Activated T-cell treated with anti-CD3 and anti-CD28 coated beads, Interleukin-2, amount 50 U/mL, for 72 hours (primary cell): ENCODE measurements around the gene FBXL5. TPM values are rescaled to one million over a fixed set of nuclear protein-coding genes. Genes with fewer than 3 reads are reported as not detected.

ENCODE experiments used
- ATAC-seq, 2 donors: fragments of 150-1000 bp; cut with Tn5 transposase; replicated peaks in 1 of 2; 2 replicates each; pipeline ENCODE4 v1.10.0; 2021; ENCODE audit warnings: moderate library complexity in 2 of 2, mild to moderate bottlenecking in 1 of 2
- DNase-seq, 2 donors: peaks; one replicate each; pipeline ENCODE4 v3.0.0; 2021 to 2022; ENCODE audit warnings: mixed read lengths in 1 of 2
- H3K27ac Mint-ChIP-seq: one replicate; pipeline ENCODE4 v1.8.0; 2022; ENCODE audit warnings: mild to moderate bottlenecking, moderate library complexity, mixed read lengths
- H3K27me3 Mint-ChIP-seq: one replicate; pipeline ENCODE4 v1.8.0; 2022; ENCODE audit warnings: low read depth, mixed read lengths
- H3K36me3 Mint-ChIP-seq, 2 donors: one replicate each; pipeline ENCODE4 v1.8.0; 2022; ENCODE audit warnings: mixed read lengths in 2 of 2, mild to moderate bottlenecking in 1 of 2; ENCODE audit not compliant: insufficient read depth in 2 of 2
- H3K4me1 Mint-ChIP-seq: one replicate; pipeline ENCODE4 v1.8.0; 2022; ENCODE audit warnings: low read depth, mixed read lengths
- H3K4me3 Mint-ChIP-seq, 2 donors: one replicate each; pipeline ENCODE4 v1.8.0; 2022; ENCODE audit warnings: mild to moderate bottlenecking in 2 of 2, mixed read lengths in 2 of 2, moderate library complexity in 2 of 2
- H3K9me3 Mint-ChIP-seq, 2 donors: one replicate each; pipeline ENCODE4 v1.8.0; 2022; ENCODE audit warnings: mixed read lengths in 2 of 2
- total RNA-seq, 2 donors: library from RNA; stranded (reverse); gene quantifications; one replicate each; pipeline ENCODE4 v1.2.3, GENCODE V29; 2022

The FBXL5 gene
- total RNA-seq, 2 donors from 2014 or later: 39.5 to 40.5 TPM

GRCh38 chr4:15605537-15605936 lies 49.6 kb downstream of the FBXL5 start:
- Mint-ChIP-seq H3K4me1 (peaks cover 4% of the 10 kb centered on the region), H3K4me3 (no peak overlapping the region), H3K27me3 (no peaks in the 10 kb centered on the region), H3K9me3 (no peaks in the 10 kb centered on the region), H3K27ac (no peak overlapping the region), H3K36me3 (peaks cover 0 to 4% of the 10 kb centered on the region in 2 donors)
- DNase-seq (no peak), ATAC-seq (no peak)

GRCh38 chr4:15601862-15602261 lies 53.3 kb downstream of the FBXL5 start:
- DNase-seq (no peak), ATAC-seq (no peak)
- Mint-ChIP-seq H3K27ac (no peak overlapping the region), H3K27me3 (no peaks in the 10 kb centered on the region), H3K4me3 (no peak overlapping the region), H3K9me3 (no peaks in the 10 kb centered on the region), H3K36me3 (peaks cover 0 to 4% of the 10 kb centered on the region in 2 donors), H3K4me1 (peaks cover 4% of the 10 kb centered on the region)

GRCh38 chr4:15600176-15600575 lies 55.0 kb downstream of the FBXL5 start:
- Mint-ChIP-seq H3K27me3 (no peaks in the 10 kb centered on the region), H3K36me3 (peaks cover 0 to 2% of the 10 kb centered on the region in 2 donors), H3K27ac (no peak overlapping the region), H3K4me3 (no peak overlapping the region), H3K4me1 (peaks cover 4% of the 10 kb centered on the region), H3K9me3 (no peaks in the 10 kb centered on the region)
- ATAC-seq (no peak), DNase-seq (no peak)

- Mint-ChIP-seq H3K27ac (no peak overlapping the region), H3K9me3 (no peaks in the 10 kb centered on the region), H3K36me3 (peaks cover 0 to 2% of the 10 kb centered on the region in 2 donors), H3K4me1 (no peaks in the 10 kb centered on the region), H3K27me3 (no peaks in the 10 kb centered on the region), H3K4me3 (no peak overlapping the region)
- ATAC-seq (no peak), DNase-seq (no peak)
Measured at GRCh38 chr4:15598644-15599043, 56.5 kb downstream of the FBXL5 start.

GRCh38 chr4:15592799-15593198 lies 62.4 kb downstream of the FBXL5 start:
- Mint-ChIP-seq H3K27ac (no peak overlapping the region), H3K4me1 (no peaks in the 10 kb centered on the region), H3K27me3 (no peaks in the 10 kb centered on the region), H3K9me3 (no peaks in the 10 kb centered on the region), H3K4me3 (no peak overlapping the region), H3K36me3 (no peaks in the 10 kb centered on the region)
- no peak for DNase-seq
- no peak for ATAC-seq

- no peak overlapping the region for H3K4me3 Mint-ChIP-seq
- H3K4me1 Mint-ChIP-seq: no peaks in the 10 kb centered on the region
- DNase-seq (no peak), ATAC-seq (no peak)
- no peaks in the 10 kb centered on the region for H3K27me3 Mint-ChIP-seq
- no peaks in the 10 kb centered on the region for H3K9me3 Mint-ChIP-seq
- no peak overlapping the region for H3K27ac Mint-ChIP-seq
- no peaks in the 10 kb centered on the region for H3K36me3 Mint-ChIP-seq
Measured at GRCh38 chr4:15587649-15588048, 67.5 kb downstream of the FBXL5 start.

GRCh38 chr4:15586066-15586465 lies 69.1 kb downstream of the FBXL5 start:
- H3K36me3 Mint-ChIP-seq: no peaks in the 10 kb centered on the region
- ATAC-seq (no peak), DNase-seq (no peak)
- no peaks in the 10 kb centered on the region for H3K9me3 Mint-ChIP-seq
- no peaks in the 10 kb centered on the region for H3K27me3 Mint-ChIP-seq
- H3K4me1 Mint-ChIP-seq: no peaks in the 10 kb centered on the region
- H3K4me3 Mint-ChIP-seq: no peak overlapping the region
- no peak overlapping the region for H3K27ac Mint-ChIP-seq

GRCh38 chr4:15585331-15585730 lies 69.8 kb downstream of the FBXL5 start:
- Mint-ChIP-seq H3K9me3 (no peaks in the 10 kb centered on the region), H3K4me3 (no peak overlapping the region)

GRCh38 chr4:15584785-15585184 lies 70.4 kb downstream of the FBXL5 start:
- H3K27ac Mint-ChIP-seq: no peak overlapping the region
- H3K27me3 Mint-ChIP-seq: no peaks in the 10 kb centered on the region
- DNase-seq (no peak), ATAC-seq (no peak)
- no peak overlapping the region for H3K4me3 Mint-ChIP-seq
- no peaks in the 10 kb centered on the region for H3K36me3 Mint-ChIP-seq
- H3K9me3 Mint-ChIP-seq: no peaks in the 10 kb centered on the region
- no peaks in the 10 kb centered on the region for H3K4me1 Mint-ChIP-seq

More at GRCh38 chr4:15585331-15585730, 69.8 kb downstream of the FBXL5 start:
- no peaks in the 10 kb centered on the region for H3K36me3 Mint-ChIP-seq
- DNase-seq: no peak
- no peak for ATAC-seq
- no peaks in the 10 kb centered on the region for H3K27me3 Mint-ChIP-seq
- no peaks in the 10 kb centered on the region for H3K4me1 Mint-ChIP-seq
- no peak overlapping the region for H3K27ac Mint-ChIP-seq

GRCh38 chr4:15577508-15577907 lies 77.6 kb downstream of the FBXL5 start:
- H3K9me3 Mint-ChIP-seq: no peaks in the 10 kb centered on the region
- DNase-seq (no peak), ATAC-seq (no peak)
- H3K4me3 Mint-ChIP-seq: no peak overlapping the region
- H3K4me1 Mint-ChIP-seq: no peaks in the 10 kb centered on the region
- no peaks in the 10 kb centered on the region for H3K36me3 Mint-ChIP-seq
- H3K27ac Mint-ChIP-seq: no peak overlapping the region
- no peaks in the 10 kb centered on the region for H3K27me3 Mint-ChIP-seq

- Mint-ChIP-seq H3K4me3 (no peak overlapping the region), H3K27me3 (no peaks in the 10 kb centered on the region), H3K4me1 (no peaks in the 10 kb centered on the region), H3K27ac (no peak overlapping the region), H3K9me3 (no peaks in the 10 kb centered on the region), H3K36me3 (no peaks in the 10 kb centered on the region)
- DNase-seq: no peak
- ATAC-seq: no peak
Measured at GRCh38 chr4:15575966-15576365, 79.2 kb downstream of the FBXL5 start.

GRCh38 chr4:15569746-15570145 lies 85.4 kb downstream of the FBXL5 start:
- Mint-ChIP-seq H3K4me3 (no peak overlapping the region), H3K4me1 (no peaks in the 10 kb centered on the region), H3K36me3 (peaks cover 0 to 2% of the 10 kb centered on the region in 2 donors), H3K9me3 (no peaks in the 10 kb centered on the region), H3K27ac (no peak overlapping the region), H3K27me3 (no peaks in the 10 kb centered on the region)
- no peak for ATAC-seq
- no peak for DNase-seq

GRCh38 chr4:15568821-15569220 lies 86.3 kb downstream of the FBXL5 start:
- no peak for ATAC-seq
- H3K4me1 Mint-ChIP-seq: no peaks in the 10 kb centered on the region
- peaks cover 0 to 2% of the 10 kb centered on the region in 2 donors for H3K36me3 Mint-ChIP-seq
- no peak for DNase-seq
- H3K9me3 Mint-ChIP-seq: no peaks in the 10 kb centered on the region
- no peaks in the 10 kb centered on the region for H3K27me3 Mint-ChIP-seq
- H3K4me3 Mint-ChIP-seq: no peak overlapping the region
- no peak overlapping the region for H3K27ac Mint-ChIP-seq

GRCh38 chr4:15563871-15564270 lies 91.3 kb downstream of the FBXL5 start:
- no peaks in the 10 kb centered on the region for H3K27me3 Mint-ChIP-seq
- H3K4me3 Mint-ChIP-seq: no peak overlapping the region
- H3K27ac Mint-ChIP-seq: no peak overlapping the region
- H3K4me1 Mint-ChIP-seq: no peaks in the 10 kb centered on the region
- DNase-seq (no peak), ATAC-seq (no peak)
- H3K9me3 Mint-ChIP-seq: no peaks in the 10 kb centered on the region
- H3K36me3 Mint-ChIP-seq: peaks cover 0 to 2% of the 10 kb centered on the region in 2 donors
